NCI-H526 treated with DMSO at 0.1 percent for 48 hours (cell line): Measurements from ENCODE around the gene GCK.
A peak's percentile ranks its signal among the peaks of the same experiment; 100 is the strongest.
"Not testable (repeated sequence)": the region's sequence is repeated elsewhere in the genome, so short reads cannot be mapped to it uniquely, and the experiment has no call there.

Source experiments
- DNase-seq: peaks from one replicate; lab custom pipeline; 2025; lab: John Stamatoyannopoulos, UW

The GCK gene

DNA sequence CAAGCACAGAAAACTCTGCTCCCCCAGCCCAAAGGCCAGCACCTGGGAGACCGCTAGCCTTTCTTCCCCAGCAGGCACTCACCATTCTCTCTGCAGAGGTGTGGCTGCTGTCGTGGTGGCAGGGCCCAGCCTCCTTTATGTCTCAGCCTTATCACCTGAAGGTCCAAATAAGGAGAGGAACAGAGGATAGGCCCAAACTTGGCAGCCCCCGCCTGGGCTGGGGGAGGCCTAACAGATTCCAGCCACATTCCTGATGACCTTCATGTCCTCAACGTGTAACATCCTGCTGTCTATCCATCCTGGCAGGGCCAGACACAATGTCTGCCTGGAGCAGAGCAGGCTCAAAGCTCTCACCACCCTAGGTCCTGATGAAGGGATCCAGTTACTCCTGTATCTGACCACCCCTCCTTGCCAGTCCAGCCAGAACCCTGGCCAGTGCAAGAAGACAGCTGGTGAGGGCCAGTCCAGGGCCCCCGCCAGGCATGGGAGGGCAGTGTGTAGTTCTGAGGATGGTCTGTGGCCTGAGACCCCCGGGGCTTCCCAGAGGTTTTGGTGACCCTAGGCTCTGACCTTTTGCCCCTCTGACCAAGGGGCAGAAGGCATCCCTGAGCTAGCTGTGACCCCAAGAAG, 47.9 kb downstream of the GCK start, which contains the start of gene MYL7:
Gene MYL7 (minus strand): TSS at position 112 of the 630 bp plus-strand sequence. CDS start 27 bp downstream, at position 85.
- no peak for DNase-seq

DNA sequence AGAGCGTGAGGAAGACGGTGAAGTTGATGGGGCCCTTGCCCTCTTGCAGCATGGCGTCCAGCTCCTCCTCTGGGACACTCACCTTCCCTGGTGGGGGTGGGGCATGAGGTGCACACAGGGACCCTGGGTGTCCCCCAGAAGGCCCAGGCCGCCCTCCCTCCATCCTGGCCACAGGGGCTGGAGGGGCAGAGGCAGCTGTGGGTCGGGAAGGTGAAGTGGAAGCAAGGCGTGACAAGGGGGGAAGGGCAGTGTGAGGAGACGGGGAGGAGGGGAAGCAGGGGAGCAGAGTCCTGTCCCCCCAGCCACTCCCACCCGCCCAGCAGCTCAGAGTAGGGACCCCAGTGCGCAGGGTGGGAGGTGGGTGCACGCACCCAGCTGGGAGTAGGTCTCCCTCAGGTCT, 48.9 kb downstream of the GCK start:
- DNase-seq, result no peak

DNA sequence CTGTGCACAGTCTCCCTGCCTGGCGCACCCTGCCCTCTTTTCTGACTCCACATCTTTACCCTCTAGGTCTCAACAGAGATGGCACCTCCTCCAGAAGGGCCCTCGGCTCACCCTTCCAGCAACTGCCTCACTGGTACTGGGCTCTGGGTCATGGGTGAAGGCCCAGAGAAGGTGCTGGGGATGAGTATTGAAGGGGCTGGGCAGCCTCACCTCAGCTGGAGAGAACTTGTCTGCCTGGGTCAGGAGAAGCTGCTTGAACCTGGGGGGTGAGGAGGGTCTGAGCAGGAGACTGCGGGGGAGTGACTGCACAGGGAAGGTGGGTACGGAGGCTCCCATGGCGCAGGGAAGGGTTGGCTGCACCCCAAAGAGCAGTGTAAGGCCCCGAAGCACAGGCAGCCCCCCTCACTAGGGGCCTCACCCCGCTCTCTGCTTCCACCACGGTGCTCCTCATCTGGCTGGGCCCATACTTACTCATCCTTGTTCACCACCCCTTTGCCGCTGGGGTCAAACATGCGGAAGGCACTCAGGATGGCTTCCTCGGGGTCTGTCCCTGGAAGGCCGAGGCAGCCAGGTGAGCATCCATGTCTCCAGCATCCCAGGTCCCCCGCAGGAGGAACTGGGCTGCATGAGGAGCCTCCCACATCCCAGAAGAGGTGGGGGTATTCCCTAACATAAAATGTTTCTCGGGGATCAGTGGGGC, 49.8 kb downstream of the GCK start:
- DNase-seq, result no peak

DNA sequence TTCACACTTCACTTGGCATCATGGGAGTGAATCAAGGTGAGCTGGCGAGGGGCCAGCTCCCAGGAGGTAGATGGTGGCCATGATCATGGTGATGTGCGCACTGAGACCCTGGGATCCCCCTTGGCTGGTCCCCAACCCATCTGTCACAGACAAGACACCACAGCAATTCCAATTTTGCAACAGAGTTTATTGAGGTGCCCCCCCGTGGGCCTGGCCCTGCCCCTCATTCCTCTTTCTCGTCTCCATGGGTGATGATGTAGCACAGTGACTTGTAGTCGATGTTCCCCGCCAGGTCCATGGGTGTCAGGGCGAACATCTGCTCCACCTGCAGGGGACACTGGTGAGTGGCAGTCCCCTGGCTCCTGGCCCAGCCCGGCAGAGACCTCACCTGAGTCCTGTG, 50.5 kb downstream of the GCK start:
- no peak for DNase-seq

DNA sequence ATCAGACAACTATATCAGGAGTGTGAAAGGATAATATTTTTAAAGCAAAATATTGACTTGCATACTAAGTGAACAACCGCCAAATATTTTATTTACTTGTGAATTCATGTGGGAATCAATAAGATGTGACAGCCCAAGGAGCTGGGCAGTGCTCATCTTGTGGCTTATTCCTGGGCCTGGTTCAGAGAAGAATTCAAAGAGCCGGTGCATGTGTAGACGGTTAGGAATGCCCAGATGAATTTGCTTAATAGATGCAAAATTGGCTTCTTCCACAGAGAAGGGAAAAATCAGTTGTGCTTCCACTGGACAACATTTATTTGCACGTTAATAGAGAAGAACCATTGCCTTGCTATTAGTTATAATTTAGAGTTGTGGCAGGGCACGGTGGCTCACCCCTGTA, 52.5 kb downstream of the GCK start:
- DNase-seq, result peak; percentile 82

DNA sequence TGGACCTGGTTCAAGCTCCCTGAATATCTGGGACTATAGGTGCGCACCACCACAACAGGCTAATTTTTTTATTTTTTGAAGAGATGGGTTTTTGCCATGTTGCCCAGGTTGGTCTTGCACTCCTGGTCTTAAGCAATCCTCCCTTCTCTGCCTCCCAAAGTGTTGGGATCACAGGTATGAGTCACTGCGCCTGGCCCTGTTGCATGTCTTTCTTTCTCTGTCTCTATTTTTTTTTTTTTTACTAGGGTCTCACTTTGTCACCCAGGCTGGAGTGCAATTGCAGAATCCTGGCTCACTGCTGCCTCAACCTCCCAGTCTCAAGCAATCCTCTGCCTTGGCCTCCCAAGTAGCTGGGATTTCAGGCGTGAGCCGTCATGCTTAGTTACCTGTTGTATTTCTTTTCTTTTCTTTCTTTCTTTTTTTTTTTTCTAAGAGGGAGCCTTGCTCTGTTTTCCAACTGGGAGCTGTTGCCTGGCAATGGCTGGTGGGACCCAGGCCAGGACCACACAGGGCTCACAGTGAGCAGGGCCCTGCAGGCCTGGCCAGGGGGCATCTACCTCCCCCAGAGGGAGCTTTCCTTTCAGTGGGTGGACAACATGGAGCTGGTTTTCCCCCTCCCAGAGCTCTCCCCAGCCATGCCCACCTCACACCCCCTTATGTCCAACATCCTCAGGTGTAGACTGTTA, 54.2 kb downstream of the GCK start:
- no peak for DNase-seq

DNA sequence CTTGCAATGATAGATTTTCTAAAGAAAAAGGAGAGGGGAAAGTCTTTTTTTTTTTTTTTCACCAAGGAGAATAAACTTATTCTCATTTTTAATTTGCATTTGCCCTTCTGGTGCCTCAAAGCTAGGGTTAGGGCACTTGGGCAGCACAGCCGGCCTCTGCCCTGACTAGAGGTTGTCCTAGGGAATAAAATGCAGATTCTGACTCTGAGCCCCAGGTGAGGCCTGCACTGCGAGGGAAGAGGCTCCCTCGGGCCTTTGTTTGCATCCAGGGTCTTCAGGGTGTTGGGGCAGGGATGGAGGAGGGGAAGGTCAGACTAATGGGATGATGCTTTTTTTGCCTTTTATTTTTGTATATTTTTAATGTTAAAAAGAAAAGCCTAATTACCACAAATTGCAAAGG, 55.9 kb downstream of the GCK start:
- DNase-seq, result no peak

DNA sequence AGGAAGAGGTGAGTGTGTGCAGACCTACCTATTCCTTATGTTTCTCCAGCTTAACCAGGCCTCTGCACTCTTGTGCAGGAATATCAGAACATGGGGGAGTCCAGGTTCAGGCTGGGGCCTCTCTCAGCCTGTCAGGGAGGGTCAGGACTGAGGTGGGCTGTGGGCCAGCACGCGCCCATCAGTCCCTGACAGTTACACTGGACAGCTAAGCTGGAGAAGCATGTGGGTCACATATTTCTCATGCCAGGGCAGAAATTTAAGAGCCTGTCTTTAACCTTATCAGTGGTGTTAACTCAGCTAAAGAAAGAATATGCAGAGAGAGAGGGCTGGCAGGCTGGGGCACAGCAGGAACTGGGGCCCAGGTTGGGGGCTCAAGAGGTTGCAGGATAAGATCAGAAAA, 57.2 kb downstream of the GCK start:
- DNase-seq, result no peak

DNA sequence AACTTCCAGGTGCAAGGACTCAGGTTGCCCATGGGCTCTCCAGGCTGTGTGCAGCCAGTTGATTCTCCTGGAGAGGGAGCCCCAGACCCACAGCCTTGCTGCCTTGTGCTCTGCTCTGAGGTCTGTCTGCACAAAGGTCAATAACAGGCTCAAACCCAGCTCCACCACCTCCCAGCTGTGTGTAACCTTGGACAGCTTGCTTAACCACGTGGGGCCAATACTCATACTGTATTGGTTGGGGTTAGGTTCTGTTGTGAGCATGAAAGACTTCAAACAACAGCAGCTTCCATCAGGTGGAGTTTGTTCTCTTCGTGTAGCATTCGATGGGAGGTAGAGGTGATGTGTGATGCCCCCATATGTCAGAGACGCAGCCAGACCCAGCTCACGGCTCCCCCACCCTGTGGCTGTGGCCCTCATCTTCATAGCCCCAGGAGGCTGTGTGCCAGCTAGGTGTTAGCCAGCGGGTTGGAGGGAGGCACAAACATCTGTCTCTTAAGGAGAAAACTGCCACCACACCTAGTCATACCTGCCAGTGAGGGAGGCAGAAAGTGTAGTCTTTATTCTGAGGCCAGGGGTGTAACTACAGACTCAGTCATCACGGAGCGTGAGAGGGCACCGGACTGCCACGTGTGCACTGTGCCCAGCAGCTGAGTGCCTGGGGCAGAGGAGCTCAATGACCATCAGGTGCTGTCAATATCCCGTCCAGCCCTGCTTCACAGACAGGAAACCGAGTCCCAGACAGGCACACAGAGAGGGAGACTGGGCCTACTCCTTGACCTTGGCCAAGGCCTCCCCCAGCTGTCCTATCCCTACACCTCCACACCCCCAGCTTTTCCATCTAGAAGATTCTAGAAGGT, 57.8 kb downstream of the GCK start:
- DNase-seq, result peak; percentile 22

DNA sequence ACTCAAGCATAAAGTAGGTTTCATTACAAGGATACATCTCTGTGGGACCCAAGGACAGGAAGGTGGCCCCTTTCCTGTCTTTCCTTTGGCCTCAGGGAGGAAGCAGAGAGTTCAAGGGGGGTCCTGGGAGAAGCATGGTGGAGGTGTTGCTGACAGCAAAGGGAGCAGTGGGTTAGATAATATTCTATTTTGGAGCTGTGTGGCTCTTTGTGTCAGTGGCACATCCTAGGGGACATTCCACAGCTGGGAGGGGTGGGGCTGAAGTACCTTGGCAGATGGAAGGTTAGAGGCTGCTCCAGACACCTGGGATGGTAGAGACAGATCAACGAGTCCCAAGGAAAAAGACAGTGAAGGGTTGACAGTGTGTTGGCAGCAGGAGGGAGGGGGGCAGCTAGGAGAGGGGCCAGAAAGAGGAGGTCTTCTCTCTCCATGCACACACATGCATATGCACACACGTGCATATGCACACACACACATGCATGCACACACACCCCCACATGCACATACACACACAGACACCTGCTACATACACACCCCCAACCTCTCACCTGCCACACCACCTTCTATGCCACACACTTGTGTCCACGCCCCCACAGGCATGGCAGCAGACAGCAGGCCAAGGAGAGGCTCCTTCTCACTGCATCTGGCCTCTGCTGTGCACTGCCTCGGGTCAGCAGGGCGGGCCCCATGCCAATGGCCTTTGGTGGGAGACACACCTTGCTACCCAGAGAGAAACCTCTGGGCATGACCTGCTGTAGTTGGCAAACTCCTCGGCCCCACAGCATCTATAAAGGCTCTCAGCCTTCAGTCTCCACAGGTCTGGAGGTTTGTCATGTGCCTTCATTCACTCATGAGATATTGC, 60.3 kb downstream of the GCK start:
- DNase-seq, result no peak

DNA sequence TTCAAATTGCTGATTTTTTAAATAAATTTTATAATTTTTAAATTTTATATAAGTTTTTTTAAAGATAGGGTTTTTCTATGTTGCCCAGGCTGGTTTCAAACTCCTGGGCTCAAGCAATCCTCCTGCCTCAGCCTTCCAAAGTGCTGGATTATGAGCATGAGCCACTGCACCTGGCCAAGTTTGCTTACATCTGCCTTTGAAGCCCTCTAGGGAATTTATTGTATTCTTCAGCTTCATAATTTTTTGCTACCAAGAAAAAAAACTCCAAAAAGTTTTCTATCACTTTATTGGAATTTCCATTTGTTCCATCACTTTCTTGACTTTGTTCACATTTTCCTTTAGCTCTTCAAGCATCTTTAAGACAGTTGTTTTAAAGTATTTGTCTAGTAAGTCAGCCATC, 62.1 kb downstream of the GCK start:
- DNase-seq, result no peak

DNA sequence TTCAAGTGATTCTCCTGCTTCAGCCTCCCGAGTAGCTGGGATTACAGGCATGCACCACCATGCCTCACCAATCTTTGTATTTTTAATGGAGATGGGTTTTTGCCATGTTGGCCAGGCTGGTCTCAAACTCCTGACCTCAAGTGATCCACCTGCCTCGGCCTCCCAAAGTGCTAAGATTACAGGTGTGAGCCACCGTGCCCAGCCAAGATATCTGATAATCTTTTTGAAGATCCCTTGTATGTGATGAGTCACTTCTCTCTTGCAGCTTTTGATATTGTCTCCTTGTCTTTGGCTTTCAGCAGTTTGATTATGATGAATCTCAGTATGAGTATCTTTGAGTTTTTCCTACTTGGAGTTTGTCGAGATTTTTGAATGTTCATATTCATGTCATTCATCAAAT, 62.7 kb downstream of the GCK start:
- DNase-seq, result not testable (repeated sequence)

DNA sequence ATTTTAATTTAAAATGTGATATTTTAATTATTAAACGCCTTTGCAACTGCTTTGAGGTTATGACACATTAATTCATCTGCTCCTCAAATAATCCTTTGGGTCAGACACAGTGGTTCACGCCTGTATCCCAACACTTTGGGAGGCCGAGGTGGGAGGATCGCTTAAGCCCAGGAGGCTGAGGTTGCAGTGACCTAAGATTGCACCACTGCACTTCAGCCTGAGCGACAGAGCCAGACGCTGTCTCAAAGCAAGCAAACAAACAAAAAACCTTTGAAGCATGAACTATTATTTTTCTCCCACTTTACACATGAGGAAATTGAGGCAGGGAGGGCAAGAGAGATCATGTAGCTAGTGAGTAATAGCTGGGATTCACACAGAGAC, 64.4 kb downstream of the GCK start:
- DNase-seq, result no peak

DNA sequence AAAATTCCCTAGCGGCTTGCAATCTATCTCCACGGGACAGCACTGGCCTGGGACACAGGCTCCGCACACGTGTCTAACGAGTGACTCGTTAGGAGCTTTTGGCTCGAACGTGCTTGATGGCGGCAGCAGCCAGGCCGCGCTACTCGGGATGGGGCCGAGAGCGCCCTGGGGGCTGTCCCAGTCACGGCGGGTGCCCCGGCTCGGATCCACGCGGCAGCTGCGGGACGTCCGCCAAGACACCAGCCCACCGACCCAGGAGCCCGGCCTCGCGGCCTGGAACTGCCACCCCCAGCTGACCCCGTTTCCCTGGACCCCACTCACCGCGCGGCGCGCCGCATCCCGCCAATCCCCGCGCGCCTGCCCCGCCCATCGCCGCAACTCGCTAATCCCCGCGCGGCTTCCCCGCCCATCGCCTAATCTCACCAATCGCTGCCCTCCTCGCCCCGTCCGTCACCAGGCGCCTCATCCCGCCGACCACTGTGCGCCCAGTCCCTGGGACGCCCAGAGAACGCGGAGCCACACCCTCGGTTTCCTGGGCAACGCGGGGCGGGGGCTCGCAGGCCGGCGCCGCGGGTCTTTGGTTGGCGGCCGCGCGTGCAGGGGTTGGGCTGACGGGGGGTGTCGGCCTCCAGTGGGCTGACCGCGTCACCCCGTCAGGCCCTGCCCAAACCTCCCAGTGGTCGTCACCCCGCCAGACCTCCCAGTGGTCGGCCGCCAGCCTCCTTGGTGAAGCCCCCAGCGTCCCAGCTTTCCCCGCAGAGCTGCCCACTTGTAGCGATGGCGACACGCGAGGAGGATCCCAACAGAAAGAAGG, 65.8 kb downstream of the GCK start, which contains the start of gene POLD2:
Gene POLD2 (minus strand): TSS at position 359 of the 814 bp plus-strand sequence. CDS start 1,495 bp downstream, outside the sequence.
- DNase-seq, result peak; percentile 92

DNA sequence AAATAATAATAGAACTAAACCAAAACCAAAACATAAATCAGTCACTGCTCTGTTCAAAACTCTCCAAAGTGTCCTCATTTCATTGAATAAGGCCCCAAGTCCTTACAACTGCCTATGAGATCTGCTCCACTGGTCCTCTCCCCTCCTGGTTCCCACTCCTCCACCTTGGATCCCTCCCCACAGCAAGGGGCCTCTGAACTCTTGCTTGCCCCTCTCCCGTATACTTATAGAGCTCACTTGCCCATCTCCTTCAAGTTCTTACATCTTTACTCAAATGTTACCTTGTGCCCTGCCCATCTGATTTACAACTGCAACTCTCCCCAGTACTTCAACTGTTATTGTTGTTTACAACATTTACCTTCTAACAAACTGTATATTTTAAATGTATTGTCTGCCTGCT, 66.7 kb downstream of the GCK start:
- DNase-seq, result no peak

DNA sequence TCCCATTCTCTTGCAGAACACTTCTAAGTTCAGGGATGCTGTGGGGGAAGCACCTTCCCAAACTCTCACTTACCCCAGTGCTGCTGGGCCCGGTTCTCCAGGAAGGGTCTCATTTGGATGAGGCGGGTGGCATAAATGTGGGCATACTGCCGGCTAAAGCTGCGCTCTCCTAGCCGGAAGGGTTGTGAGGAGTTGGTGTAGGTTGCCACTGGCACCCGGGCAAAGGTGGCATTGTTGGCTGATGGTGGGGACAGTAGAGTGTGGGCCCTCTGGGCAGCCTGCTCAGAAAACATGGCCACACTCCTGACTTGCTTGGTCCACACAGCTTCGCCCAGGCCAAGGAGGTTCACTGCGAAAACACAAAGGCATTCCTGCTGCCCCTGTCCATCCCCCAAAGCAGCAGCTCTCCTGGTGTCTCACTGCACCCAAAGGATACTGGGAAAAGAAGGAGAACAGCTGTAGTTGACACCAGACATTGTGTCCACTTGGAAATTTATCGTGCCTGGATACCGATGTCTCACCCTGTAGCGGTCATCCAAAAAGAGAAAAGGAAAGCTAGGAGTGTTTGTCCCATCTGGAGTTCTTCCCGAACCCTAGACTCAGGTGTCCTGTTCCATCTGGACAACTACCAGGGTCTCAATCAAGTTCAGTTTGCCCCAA, 67.3 kb downstream of the GCK start:
- no peak for DNase-seq

DNA sequence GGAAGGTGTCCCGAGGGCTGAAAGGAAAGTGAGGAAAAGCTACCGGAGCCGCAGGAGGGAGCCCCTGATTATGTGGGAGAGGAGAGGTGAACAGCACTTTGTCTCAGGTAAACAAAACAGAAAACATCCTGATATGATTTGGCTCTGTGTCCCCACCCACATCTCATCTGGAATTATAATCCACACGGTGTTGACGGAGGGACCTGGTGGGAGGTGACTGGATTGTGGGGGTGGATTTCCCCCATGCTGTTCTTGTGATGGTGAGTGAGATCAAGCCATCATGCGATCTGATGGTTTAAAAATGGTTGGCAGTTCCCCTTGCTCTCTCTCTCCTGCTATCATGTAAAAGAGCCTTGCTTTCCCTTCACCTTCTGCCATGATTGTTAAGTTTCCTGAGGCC, 68.8 kb downstream of the GCK start:
- no peak for DNase-seq

DNA sequence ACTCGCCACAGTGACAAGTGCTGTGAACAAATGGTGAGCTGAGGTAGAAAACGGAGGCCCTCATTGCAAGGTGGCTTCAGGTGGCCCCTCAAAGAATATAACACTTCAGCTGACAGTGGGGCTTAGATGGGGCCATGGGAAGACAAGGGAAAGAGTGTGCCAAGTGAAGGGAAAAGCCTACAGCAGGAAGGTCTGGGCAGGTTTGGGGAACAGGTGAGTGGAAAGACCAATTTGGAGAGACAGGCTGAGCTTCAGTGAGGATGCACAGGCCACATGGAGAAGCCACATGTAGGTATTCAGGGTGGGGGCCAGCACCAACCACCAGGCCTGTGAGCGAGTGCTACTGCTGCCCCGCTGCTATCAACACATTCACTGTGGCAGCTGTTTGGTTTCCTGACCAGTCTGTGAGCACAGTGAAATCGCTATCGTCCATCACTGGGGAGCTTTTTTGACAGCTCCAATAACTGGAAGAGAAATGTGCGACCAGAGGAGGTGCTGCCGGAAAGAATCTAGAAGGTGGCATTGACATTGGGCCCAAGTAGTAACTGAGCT, 69.3 kb downstream of the GCK start:
- no peak for DNase-seq

DNA sequence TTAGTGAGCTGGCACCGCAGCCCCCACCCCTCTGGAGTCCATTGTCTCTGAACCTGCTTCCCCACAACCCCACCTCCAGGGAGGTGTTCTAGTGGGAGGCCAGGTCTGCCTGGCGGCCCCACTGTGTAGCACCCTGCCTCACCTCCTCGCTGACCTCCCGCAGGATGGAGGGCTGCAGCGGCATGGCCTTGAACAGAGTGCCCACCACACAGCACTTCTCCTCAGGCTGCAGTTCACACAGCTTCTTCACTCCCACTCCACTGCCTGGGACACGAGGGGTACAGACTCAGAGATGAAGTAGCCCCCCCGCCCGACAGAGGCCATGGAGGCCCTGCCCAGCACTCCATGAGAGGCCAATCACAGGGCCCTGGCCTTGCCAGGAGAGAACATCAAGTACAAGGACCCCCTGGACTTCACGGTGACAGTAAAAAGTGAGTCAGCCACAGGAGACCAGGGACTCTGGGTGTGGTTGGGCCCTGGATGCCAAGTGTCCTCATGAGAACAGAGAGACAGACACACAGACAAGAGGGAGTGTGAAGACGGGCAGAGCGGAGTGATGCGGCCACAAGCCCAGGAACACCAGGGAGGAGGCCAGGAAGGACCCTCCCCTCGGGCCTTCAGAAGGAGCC, 71.3 kb downstream of the GCK start:
- DNase-seq, result no peak
